ENCODE results near the gene TMPRSS4.

The TMPRSS4 gene

DNA sequence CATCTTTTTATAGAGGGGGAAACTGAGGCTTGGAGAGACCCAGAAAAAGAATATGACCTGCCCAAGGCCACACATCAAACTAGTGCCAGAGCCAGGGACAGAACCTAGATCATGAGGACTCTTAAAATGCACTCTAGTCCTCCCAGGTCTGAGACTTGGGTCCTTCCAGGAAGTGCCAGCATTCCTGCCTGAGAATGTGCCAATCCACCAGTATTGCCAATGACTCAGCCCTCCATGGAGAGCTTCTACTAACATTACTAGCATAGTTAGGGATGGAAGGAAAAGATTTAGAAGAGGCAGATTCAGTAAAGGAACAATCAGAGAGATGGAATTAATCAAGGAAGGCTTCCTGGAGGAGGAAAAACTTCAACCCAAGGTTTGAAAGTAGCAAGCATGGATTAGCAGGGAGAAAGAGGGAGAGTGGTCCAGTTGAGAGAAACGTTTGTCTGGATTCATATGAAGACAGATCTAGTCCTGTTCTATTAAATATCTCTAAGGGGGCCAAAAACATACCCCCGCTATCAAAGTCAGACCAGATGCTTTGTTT lies 30.0 kb downstream of the TMPRSS4 start:
- DNase-seq = no peak

DNA sequence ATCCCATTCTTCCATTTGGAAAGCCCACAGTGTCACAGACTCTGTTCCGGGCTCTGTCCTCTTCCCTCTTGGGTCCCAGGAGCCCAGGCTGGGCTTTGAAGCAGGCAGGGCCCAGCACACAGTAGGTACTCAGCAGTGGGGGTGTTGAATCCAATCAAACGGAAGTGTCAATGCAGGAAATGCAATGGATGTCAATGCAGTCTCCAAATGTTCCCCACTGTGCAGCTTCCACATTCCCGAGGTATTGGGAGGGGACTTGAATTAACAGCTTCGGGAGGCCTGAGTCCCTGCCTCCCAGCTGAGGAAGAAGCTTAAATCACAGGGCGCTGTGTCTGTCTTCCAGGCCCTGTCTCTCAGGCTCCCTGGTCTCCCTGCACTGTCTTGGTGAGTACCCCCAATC lies 31.6 kb downstream of the TMPRSS4 start:
- no peak for DNase-seq

DNA sequence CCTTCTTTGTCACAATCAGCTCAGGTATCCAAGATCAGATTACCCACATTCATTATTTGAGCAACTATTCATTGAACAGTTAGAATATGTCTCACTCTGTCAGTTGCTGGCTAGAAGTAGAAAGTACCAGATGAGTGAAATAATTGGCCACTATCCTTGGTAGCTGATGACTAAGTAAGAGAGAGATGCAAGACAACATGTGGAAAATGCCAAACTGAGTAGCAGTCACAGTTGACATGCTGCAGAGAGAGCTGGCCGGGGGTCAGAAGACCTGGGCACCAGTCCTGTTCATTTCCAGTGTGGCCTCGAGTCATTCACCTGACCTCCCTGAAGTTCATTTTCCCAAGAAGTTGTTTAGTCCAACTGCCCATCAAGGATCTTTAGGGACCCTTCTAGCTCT lies 32.4 kb downstream of the TMPRSS4 start:
- DNase-seq = no peak

DNA sequence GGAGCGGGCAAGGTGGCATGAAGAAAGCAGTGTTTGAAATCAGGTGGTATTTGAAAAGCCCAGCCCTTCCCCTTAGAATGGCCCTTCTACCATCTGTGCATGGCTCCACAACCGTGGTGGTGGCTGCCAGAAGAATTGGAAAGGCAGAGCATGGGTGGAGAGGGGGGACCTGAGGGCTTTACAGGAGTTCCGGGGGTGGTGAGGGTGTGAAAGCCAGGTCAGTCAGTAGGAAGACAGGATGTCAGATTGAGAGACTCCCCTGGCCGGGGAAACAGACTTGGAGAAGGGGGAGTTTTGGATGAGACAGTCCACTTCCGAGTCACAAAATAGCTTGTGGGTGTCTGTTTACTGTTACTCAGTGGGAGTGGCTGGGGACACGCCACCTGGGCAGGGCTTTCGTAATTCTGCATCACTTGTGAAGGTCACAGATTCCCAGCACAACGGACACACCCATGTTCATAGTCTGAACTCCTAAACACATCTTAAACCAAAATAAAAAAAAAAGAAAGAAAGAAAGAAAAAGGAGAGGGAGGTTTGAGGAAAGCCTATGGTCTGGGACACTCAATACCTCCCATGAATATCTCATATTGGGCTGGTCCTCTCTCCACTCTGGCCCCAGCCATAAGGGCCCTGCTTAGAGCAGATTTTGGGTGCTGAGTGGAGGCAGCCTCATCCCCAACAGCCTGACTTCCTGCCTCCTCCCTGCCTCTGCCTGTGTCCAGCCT lies 34.3 kb downstream of the TMPRSS4 start:
- no peak for DNase-seq

DNA sequence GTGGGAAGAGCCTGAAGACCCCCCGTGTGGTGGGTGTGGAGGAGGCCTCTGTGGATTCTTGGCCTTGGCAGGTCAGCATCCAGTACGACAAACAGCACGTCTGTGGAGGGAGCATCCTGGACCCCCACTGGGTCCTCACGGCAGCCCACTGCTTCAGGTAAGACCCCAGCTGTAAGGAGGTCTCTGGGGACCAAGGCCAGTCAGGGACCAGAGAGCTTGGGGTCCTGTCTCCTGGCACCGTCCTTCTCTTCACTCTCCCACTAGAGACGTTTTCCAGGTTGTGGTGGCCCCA lies 34.8 kb downstream of the TMPRSS4 start:
- no peak for DNase-seq

DNA sequence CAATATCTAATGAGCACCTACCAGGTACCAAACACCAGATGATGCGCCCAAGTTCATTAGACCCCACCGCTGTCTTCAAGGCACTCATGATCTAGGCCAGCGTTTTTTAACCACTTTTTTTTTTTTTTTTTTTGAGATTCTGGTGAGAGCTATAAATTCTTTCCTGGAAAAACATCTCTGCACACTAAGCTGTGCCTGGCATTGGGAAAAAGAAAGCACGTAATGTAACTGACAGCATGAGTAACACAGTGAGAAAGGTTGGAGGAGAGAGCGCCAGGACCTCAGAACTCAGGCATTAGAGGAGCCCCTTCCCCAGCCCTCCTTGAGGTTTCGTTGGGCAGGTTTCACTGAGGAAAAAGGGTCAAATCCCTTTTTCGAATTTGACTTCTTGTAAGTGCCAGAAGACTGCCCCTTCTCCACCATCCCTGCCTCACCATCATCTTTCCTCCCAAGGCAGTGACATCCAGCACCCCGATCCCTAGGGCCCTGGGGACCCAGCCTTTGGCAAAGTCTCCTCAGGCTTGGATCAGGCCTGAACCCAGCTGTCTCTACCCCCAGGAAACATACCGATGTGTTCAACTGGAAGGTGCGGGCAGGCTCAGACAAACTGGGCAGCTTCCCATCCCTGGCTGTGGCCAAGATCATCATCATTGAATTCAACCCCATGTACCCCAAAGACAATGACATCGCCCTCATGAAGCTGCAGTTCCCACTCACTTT lies 36.0 kb downstream of the TMPRSS4 start:
- no peak for DNase-seq

DNA sequence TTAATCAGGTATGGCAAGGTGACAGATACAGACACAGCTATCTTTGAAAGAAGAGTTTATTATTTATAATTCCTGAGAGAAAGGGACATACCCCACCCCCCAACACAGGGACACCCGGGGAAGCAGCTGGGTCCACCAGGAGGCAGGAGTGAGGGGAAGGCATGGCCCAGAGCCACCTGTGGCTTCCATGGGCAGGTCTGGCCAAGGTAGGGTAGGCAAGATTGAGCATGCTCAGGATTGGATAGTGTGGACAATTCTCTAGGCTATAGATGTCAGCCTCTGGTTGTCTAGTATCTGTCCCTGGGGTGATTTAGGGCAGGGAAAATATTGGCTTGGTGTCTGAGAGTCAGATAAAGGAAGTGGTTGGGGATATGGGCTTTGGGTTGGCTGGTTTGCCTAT lies 37.4 kb downstream of the TMPRSS4 start:
- no peak for DNase-seq

DNA sequence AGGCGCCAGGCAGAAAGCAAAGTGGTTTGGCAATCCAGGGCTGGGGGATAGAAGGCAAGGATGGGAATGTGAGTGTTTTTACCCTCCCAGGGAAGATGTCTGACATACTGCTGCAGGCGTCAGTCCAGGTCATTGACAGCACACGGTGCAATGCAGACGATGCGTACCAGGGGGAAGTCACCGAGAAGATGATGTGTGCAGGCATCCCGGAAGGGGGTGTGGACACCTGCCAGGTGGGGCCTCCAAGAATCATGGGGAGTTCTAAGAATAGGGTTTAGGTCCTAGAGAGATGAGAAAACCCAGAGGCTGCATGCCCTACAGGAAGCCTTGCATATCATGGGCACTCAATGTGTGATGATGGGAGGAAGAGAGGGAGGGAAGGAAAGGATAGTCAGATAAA lies 38.2 kb downstream of the TMPRSS4 start:
- no peak for DNase-seq

DNA sequence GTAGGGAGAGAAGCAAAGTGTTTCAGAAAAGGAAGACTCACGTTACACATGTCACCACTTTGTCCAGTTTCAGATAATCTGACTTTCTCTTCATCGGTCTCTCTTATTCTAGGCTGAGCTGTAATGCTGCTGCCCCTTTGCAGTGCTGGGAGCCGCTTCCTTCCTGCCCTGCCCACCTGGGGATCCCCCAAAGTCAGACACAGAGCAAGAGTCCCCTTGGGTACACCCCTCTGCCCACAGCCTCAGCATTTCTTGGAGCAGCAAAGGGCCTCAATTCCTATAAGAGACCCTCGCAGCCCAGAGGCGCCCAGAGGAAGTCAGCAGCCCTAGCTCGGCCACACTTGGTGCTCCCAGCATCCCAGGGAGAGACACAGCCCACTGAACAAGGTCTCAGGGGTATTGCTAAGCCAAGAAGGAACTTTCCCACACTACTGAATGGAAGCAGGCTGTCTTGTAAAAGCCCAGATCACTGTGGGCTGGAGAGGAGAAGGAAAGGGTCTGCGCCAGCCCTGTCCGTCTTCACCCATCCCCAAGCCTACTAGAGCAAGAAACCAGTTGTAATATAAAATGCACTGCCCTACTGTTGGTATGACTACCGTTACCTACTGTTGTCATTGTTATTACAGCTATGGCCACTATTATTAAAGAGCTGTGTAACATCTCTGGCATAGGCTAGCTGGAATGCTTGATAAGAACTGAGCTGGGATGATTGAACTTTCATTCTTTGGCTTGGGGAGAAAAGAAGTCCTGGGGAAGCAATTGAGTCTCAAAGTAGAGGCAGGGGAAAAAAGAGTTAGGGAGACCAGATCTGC lies 41.1 kb downstream of the TMPRSS4 start:
- no peak for DNase-seq

DNA sequence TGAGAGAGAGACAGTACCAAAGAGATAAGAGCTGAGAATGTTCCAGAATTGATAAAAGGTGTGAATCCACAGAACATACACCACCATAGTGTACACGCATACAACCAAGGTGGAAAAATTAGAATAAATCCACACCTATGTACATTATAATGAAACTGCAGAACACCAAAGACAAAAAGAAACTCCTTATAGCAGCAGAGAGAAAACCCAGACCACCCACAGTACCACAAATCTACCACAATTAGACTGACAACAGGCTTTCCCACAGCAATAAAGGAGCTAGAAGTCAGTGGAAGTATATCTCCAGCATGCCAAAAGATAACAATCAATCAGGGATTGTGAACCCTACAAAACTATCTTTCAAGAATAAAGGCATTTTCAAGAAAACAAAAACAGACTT lies 43.9 kb downstream of the TMPRSS4 start:
- DNase-seq = no peak

DNA sequence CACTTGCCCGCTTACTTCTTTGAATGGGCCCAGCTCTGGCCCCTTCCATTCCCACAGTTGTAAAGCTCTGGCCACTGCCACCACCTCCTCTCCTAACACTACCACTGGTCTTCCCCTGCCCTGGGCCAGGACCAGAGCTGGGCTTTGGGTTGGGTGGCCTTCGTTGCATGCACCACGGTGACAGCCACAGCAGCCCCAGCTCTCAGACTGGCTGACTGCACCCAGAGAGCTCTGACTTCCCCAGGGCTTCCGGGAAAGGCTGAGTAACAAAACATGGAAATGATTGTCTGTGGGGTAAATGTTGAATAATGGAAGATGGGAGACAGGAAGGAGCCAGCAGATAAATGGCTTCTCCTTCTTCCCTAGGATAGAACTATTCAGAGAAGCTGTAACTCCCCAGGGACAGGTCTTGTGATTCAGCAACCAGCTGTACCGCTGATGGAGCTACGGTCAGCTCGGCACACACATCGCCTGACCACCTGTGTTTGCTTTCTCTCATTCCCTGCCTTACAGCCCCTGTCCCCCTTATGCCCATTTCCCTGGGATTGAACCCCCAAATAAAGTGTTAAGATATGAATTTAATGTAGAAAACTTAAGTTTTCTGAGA lies 48.2 kb downstream of the TMPRSS4 start:
- DNase-seq = no peak

DNA sequence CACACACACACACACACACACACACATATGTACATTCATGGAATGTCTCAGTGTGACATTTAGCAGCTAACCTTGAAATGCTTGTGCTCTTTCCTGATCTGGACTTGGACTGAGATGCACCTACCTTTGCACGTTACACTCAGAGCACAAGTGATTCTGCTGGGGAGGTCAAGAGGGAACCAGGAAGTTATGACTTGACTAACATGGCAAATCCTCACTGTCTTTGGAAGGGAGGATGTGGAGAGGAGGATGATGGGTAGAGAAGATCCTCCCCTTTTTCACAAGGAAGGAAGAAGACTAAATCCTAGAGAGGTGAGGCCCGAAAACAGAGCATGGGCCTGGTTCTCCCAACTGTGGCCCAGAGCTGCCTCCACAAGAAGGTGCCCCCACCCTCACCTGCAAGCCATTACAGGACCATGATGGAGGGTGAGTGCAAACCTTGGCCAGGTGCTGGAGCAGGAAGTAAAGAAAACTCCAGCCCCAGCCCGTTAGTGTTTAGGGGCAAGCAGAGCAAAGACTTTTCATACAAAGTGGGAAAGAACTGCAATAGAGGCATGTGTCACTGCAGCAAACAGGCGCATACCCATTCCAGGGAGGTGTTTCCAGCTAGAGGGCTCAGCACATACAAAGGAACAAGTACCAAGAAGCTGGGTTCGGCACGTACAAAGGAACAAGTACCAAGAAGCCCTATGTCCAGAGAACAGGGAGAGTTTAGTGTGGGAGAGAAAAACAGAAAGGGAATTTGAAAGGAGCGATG lies 49.4 kb downstream of the TMPRSS4 start:
- no peak for DNase-seq

DNA sequence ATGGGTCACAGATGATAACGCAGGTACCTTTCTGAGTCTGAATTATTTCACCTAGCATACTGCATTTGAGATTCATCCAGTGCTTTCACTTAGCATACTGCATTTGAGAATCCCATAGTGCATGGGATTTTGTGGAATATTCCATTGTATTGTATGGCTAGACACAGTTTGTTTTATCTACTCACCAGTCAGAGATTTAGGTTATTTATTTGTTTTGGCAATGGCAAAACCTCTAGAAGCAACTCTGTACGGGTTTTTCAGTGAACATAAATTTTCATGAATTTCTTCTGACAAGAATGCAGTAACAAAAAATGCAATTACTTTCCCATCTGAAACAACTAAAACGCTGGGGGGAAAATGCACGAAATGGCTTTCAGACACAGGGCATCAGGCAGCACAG lies 51.4 kb downstream of the TMPRSS4 start:
- no peak for DNase-seq

DNA sequence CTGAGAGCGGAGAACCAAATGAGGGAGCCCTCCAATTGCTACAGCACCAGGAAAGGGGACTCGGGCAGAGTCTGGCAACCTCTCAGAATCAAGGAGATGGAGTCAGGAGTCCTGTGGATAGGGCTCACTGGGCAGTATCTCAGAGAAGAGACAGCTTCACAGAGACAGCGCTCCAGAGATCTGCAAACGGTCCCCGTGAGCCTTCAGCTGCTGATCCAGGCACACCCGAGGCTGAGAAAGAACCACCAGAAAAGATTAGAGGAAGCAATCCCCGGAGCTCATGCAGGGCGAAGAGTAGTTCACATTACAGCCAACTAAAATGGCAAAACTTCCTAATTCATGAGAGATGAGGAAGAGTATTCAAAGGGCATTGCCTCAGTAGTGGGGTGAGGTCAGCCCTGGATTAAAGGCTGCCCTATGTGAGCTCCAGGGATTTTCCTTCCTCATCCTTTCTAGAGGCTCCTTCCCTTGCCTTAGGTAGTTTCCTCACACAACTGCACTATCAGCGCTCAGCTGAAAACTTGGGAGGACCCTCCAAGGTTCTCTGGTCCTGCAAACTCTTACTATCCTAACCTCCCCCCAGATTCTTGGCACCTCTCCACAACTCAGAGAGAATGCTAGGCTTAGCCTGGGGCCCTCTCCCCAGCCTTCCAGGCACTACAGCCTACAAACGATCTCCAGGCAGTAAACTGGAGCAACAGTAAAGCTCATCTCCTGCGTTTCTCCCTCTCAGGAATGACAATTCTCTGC lies 52.0 kb downstream of the TMPRSS4 start:
- peak; percentile 84 to 88 for DNase-seq

DNA sequence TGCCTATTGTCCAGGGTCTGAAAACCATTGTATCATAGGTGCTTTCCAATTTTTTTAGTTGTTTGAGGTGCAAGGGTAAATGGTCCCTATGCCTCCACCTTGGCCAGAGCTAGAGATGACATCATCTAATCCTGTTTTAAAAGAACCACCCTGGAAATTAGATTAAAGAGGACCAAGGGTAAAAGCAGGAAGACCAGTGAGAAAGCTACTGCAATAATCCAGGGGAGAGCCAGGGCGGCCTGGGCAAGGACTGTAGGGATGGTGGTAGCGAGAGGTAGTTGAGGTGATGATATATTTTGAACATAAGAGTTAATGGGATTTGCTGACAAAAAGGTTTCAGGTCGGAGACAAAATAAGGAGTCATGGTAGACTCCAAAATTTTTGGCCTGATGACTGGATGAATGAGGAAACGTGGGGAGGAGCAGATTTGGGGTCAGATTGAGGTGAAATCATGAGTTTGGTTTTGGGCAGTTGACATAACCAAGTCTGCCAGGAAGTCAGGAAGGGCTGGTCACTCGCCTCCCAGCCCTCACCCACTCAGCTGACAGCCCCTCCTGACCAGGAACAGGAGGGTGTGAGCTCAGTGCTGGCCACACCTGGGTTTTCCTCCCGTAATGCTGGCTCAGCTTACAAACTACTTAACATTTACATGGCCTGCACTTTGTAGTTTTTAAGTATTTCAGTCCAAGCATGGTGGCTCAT lies 52.7 kb downstream of the TMPRSS4 start:
- peak; percentile 55 to 62 for DNase-seq

DNA sequence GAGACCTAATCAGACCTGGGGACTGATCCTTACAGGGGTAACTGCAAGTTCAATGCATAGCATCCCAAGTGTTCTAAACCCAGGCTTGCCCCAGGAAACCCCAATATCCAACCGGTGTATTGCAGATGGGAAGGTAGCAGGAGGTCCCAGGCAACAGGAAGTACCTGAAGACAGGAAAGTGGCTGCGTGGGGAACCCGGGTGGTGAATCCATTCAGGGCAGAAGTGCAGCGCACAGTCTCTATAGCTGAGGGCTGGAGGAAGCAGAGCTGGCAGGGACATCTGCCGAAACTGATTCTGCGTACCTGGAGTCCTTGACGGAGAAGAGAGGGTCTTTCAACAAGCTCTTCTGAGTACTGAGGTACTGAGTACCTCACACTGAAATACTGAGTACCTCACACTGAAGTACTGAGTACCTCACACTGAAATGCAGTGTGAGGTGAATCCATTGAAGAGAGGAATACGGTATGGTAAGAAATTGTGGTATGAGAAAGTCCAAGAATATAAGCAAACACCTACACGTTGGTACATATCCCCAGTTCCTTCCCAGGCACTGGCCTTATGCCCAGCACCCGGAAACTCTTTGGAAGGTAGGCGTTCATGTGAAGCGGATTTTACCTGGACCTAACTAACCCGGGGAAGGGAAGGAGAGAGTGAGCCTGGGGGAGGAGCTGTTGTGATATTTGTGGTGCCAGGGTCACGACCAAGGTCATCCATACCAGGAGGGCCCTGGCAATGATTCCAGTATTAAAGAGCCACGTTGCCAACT lies 55.7 kb downstream of the TMPRSS4 start:
- no peak for DNase-seq

DNA sequence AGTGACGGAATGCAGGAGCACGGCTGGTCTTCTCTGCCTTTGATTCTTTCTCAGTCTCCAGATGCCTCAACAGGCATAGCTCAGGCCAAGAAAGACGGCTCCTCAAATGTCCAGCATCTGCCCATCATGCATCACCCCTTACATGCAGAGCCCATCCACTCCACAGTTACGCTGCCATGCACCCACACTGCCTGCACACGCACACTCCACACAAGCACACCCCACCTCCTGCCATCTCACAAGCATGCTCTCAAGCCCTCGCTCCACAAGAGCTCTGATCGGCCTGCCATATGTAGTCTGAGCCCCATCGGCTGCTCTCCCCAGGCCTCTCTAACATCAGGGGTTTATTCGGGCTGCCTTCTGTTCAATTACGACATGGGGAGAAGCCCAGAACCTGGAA lies 56.9 kb downstream of the TMPRSS4 start:
- DNase-seq = no peak

DNA sequence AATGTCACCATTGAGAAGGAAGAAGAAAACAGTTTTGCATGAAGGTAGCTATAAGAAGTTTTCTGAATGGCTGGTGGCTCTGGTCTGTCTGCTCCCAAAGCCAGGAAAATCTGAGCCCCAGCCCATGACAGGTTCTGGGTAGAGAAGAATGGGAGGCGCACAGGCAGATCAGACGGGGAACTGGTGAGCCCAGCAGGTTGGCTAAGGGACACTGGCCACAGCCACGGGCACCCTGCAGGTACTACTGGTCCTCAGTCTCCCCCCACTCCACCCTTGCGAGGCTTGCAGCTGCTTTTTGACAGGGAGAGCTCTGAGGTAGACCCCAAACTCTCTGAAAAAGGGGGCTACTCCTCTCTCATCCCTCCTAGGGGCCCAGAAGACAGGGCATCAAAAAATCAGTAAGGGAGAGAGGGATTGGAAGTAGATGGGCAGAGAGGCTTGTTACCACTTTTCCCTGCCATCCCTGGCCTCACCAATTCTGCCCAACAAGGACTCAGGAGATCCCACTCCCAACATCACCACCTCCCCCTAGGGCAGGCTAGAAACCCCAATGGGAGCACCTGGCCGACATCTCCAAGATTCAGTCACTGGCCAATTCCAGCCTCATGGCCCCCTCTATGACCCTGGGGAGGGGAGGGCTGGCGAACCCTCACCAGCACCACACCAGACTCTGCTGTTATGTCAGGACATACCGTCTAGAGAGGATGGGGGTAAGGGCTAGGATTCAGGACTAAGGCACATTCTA lies 58.3 kb downstream of the TMPRSS4 start:
- no peak for DNase-seq

DNA sequence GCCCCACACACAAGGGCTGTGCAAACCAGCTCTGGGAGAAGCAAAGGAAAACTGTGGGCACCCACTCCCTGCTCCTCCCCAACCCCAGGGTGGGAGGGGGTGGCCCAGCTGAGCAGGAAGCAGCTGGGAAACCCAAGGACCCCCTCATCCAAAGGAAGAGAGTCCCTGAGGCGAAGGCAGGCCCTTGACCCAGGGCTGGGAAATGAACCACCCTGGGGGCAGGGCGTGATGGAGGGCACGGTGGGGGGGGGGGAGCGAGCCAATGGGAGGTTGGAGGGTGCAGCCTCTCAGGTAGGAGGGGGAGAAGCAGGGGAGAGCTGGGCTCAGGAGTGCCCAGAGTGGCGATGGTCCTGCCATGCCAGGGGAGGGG lies 58.9 kb downstream of the TMPRSS4 start:
- DNase-seq = no peak

DNA sequence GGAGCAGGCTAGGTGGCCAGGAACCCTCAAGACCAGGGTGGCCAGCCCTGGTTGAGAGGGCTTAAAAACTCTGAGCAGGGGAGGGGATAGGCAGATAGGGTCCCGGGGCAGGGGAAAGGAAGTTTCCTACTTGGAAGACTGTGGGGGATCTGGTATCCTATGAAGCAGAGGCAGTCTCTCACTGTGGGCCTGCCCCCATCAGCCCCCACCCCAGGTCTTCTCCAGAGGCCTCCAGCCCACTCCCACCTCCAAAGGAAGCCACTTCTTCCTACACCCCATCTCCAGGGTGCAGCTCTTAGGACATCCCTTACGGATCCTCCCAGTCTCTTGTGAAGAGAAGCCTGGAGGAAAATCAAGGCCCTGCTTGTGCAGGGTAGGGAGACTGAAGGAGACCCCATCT lies 59.5 kb downstream of the TMPRSS4 start:
- DNase-seq = no peak
